ENCODE data around the gene UQCRFS1.

The UQCRFS1 gene

DNA sequence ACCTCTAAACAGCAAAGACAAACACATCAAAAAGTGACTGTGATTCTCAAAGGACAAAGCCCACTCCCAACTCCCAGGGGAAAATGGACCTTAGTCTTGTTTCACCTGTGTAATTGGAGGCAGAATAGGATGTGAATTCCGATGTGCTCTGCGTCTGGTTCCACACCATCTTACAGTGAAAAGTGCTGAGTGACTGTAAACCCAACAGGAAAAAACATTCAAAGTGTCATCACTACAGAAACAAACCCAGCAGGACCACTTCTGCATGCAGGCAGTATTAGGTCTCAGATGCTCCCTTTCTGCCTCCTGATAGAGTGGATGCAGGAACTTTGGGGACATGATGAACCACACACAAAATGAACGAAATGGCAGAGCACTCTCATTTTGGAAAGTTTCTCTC is 6.5 kb downstream of the UQCRFS1 start:
- Mint-ChIP-seq H3K27me3 (ENCODE audit: low read depth) (no peaks in the 10 kb centered on the region), H3K4me3 (no peak overlapping the region), H3K27ac (no peak overlapping the region), H3K9me3 (peaks cover 6% of the 10 kb centered on the region), H3K4me1 (ENCODE audit: low read depth) (peaks cover 24% of the 10 kb centered on the region), H3K36me3 (ENCODE audit: low read depth) (peaks cover 43% of the 10 kb centered on the region)
- no peak for DNase-seq (ENCODE audit: low spot score)

DNA sequence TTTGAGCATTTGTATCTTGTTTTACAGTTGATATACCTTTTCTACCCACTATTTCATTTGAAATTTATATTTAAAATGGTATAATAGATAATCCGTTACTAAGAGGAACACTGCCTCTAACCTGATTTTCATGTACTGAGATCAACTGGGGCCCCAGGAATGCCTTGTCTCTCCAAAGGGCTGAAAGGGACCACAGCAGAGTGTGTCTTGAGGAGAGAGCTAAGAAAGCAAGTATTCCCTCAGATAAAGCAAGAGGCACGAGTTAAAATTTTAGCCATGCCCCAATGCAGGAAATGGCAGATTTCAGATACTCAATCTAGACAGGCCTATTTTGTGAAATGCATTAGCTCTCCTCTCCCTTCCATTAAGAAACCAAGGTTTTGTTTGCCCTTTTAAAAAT is 10.7 kb downstream of the UQCRFS1 start:
- DNase-seq (ENCODE audit: low spot score): no peak
- Mint-ChIP-seq H3K27ac (no peak overlapping the region), H3K36me3 (ENCODE audit: low read depth) (peaks cover 19% of the 10 kb centered on the region), H3K4me1 (ENCODE audit: low read depth) (peaks cover 5% of the 10 kb centered on the region), H3K4me3 (no peak overlapping the region), H3K9me3 (peaks cover 4% of the 10 kb centered on the region), H3K27me3 (ENCODE audit: low read depth) (no peaks in the 10 kb centered on the region)

DNA sequence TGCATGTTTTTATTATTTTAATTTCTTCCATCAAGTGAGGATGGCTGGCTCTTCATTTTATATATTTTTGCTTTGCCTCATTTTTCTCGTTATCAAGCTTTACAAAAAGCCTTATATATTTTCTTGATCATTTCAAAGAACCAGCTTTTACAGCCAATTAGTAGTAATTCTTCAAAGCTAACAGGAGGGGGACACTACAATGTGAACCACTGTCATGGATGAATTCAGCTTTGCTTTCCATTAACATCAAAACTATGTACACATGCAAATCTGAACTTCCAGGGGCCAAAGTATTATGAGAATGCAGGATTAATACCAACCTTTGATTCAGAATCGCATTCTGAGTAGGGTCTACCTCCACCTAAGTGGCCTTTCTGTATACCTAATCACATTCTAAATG is 11.1 kb downstream of the UQCRFS1 start:
- no peak for DNase-seq (ENCODE audit: low spot score)
- H3K4me1 Mint-ChIP-seq (ENCODE audit: low read depth): peaks cover 5% of the 10 kb centered on the region
- H3K27me3 Mint-ChIP-seq (ENCODE audit: low read depth): no peaks in the 10 kb centered on the region
- no peak overlapping the region for H3K4me3 Mint-ChIP-seq
- peaks cover 17% of the 10 kb centered on the region for H3K36me3 Mint-ChIP-seq (ENCODE audit: low read depth)
- no peak overlapping the region for H3K27ac Mint-ChIP-seq
- peaks cover 4% of the 10 kb centered on the region for H3K9me3 Mint-ChIP-seq

DNA sequence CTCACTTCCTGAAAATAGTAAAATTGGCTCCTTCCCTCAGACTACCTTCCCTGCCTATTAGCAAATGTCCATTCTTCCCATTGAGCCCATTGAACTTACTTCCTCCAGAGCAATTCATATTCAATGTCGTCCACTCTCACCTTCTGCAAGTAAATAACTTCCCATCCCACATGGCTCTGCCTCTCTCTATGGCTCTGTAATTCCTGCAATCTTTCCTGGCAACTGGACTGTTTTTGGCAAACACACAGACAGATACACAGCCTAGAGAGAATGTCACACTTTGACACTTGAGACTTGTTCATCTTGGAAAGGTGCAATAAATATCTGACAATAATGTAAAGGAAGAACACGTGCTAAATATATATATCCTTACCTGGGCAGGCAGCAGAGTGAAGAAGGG is 18.3 kb downstream of the UQCRFS1 start:
- no peaks in the 10 kb centered on the region for H3K27me3 Mint-ChIP-seq (ENCODE audit: low read depth)

DNA sequence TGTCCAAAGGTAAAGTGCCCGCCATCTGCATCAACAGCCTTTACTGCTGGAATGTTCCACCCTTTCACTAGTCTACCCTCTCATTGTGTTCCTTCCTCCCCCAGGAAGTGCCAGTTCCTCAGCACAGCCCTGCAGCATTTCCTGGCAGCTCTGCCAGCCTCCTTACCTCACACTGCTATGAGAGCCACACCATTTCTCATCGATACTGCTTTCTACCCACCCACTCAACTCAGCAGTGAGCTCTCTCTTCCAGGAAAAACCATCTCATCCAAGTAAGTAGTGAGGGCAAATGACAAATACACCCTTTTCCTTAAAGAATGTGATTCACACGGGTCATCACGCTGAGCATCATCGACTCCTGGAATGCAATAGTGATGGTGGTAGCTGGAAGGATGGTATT is 19.8 kb downstream of the UQCRFS1 start:
- no peak overlapping the region for H3K4me3 Mint-ChIP-seq
- no peaks in the 10 kb centered on the region for H3K36me3 Mint-ChIP-seq (ENCODE audit: low read depth)
- H3K27ac Mint-ChIP-seq: no peak overlapping the region
- no peak for DNase-seq (ENCODE audit: low spot score)
- H3K27me3 Mint-ChIP-seq (ENCODE audit: low read depth): no peaks in the 10 kb centered on the region
- H3K4me1 Mint-ChIP-seq (ENCODE audit: low read depth): peaks cover 4% of the 10 kb centered on the region
- H3K9me3 Mint-ChIP-seq: peaks cover 4% of the 10 kb centered on the region

More for the DNA sequence above, 18.3 kb downstream of the UQCRFS1 start:
- H3K36me3 Mint-ChIP-seq (ENCODE audit: low read depth): no peaks in the 10 kb centered on the region
- peaks cover 4% of the 10 kb centered on the region for H3K4me1 Mint-ChIP-seq (ENCODE audit: low read depth)
- H3K27ac Mint-ChIP-seq: no peak overlapping the region
- no peak overlapping the region for H3K4me3 Mint-ChIP-seq
- H3K9me3 Mint-ChIP-seq: peaks cover 4% of the 10 kb centered on the region
- no peak for DNase-seq (ENCODE audit: low spot score)

DNA sequence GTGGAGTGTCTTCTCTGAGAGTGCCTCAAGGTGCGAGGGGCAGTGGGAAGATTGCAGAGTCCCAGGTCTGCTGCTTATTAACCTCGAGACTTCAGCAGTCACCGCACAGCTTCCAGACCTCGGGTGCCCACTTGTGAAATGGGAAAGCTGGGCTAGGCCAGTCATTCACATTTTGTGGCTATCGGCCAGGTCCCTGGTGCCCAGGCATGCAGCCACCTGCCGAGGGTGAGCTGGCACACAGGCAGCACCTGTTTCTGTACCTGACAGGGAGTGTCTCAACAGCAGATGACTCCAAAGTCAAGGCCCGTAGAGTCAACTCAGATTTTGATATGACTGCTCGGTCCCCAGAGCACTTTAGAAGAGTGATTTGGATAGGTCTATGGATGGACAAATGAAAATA is 21.9 kb downstream of the UQCRFS1 start:
- no peak for DNase-seq (ENCODE audit: low spot score)
- no peak overlapping the region for H3K27ac Mint-ChIP-seq
- H3K27me3 Mint-ChIP-seq (ENCODE audit: low read depth): no peaks in the 10 kb centered on the region
- H3K36me3 Mint-ChIP-seq (ENCODE audit: low read depth): no peaks in the 10 kb centered on the region
- no peaks in the 10 kb centered on the region for H3K9me3 Mint-ChIP-seq
- H3K4me1 Mint-ChIP-seq (ENCODE audit: low read depth): peaks cover 4% of the 10 kb centered on the region
- no peak overlapping the region for H3K4me3 Mint-ChIP-seq

DNA sequence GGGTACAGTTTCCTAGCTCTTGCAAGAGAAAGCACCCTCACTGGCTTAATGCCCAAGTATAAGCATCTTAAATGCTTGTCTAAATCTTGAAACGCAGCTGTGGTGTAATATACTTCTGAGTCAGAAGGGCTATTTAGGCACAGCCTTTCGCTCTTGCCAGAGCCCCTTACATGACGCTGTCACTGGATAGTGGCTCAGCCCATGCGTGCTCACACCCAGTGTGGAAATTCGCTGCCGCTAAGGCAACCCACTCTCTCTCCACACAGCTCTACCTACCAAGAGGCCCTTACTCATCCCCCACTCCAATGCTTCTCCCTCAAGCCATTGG is 24.0 kb downstream of the UQCRFS1 start:
- no peaks in the 10 kb centered on the region for H3K27me3 Mint-ChIP-seq (ENCODE audit: low read depth)
- no peak overlapping the region for H3K4me3 Mint-ChIP-seq
- H3K36me3 Mint-ChIP-seq (ENCODE audit: low read depth): no peaks in the 10 kb centered on the region
- peaks cover 4% of the 10 kb centered on the region for H3K4me1 Mint-ChIP-seq (ENCODE audit: low read depth)
- no peak overlapping the region for H3K27ac Mint-ChIP-seq
- no peak for DNase-seq (ENCODE audit: low spot score)
- no peaks in the 10 kb centered on the region for H3K9me3 Mint-ChIP-seq

DNA sequence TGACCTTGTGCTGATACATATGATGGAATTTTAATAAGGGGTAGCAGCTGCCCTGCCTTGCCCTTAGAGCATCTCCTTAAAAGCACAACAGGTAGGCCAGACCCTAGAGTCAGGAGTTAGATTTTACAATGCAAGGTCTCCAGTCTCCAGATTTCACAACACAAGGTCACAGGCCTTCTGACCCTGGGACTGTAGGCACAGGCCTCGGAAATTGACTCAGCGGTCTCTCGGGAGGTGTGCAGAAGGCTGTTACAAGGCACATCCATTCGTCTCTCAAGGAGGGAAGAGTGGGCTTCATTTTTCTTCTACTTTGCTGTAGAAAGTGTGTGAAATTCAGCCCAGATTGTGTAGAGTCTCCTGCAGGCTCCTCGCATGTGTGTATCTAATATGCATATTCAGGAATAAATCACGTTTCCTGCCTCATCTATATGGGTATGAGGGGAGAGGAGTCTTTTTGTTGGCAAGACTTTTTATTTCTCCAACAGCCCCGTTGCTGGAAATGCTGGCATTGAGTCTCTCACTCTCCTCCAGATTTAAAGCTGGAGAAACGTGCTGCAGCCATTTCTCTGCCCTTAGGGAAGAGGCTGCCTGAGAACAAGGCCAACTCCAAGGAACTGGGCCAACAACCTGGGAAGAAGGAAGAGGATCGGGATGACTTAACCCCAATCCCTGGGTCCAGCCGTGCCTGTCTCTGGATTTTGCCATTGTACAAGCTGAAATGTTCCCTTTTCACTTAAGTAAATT is 24.5 kb downstream of the UQCRFS1 start:
- H3K4me1 Mint-ChIP-seq (ENCODE audit: low read depth): peaks cover 4% of the 10 kb centered on the region
- no peaks in the 10 kb centered on the region for H3K27me3 Mint-ChIP-seq (ENCODE audit: low read depth)
- no peaks in the 10 kb centered on the region for H3K36me3 Mint-ChIP-seq (ENCODE audit: low read depth)
- DNase-seq (ENCODE audit: low spot score): no peak
- H3K4me3 Mint-ChIP-seq: no peak overlapping the region
- no peak overlapping the region for H3K27ac Mint-ChIP-seq
- no peaks in the 10 kb centered on the region for H3K9me3 Mint-ChIP-seq

DNA sequence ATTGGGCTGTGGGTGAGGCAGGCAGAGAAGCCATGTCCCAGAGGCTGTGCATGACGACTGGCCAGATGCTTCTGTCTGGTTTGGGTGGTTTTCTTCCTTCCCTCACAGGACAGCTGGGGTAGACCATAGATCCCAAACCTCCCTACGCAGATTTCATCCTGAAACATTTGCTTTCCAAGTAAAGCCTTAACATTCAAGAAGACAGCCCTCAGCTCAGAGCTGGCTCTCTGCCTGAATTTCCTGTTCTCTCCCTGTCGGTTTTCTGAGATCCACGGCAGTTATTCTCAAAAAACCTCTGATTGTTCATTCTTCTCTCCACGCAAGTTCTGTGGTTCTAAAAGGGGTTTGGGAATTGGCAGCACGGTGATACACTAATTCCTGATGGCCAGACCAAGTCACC is 25.3 kb downstream of the UQCRFS1 start:
- H3K4me3 Mint-ChIP-seq: no peak overlapping the region
- DNase-seq (ENCODE audit: low spot score): no peak
- H3K9me3 Mint-ChIP-seq: no peaks in the 10 kb centered on the region
- H3K36me3 Mint-ChIP-seq (ENCODE audit: low read depth): no peaks in the 10 kb centered on the region
- H3K27ac Mint-ChIP-seq: no peak overlapping the region
- no peaks in the 10 kb centered on the region for H3K4me1 Mint-ChIP-seq (ENCODE audit: low read depth)
- no peaks in the 10 kb centered on the region for H3K27me3 Mint-ChIP-seq (ENCODE audit: low read depth)

DNA sequence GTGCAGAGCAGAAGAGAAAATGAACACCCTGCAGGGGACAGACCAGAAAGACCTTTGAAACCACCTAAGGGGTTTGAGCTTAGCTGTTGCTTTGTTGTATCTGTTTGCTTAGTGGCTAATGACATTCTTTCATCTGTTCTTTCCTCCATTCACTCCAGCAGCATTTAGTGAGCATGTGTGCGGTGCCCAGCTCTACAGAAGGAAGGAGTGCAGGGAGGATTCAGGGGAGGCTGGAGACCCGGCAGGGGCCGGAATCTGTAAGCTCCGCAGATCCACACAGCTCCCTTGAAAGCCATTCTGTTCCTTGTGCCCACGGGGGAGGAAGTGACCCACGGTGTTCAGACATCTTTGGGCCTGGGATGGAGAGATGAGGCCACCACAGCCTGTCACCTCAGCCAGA is 27.5 kb downstream of the UQCRFS1 start:
- Mint-ChIP-seq H3K27me3 (ENCODE audit: low read depth) (no peaks in the 10 kb centered on the region), H3K4me1 (ENCODE audit: low read depth) (no peaks in the 10 kb centered on the region), H3K9me3 (no peaks in the 10 kb centered on the region), H3K4me3 (no peak overlapping the region), H3K36me3 (ENCODE audit: low read depth) (no peaks in the 10 kb centered on the region), H3K27ac (no peak overlapping the region)
- no peak for DNase-seq (ENCODE audit: low spot score)

DNA sequence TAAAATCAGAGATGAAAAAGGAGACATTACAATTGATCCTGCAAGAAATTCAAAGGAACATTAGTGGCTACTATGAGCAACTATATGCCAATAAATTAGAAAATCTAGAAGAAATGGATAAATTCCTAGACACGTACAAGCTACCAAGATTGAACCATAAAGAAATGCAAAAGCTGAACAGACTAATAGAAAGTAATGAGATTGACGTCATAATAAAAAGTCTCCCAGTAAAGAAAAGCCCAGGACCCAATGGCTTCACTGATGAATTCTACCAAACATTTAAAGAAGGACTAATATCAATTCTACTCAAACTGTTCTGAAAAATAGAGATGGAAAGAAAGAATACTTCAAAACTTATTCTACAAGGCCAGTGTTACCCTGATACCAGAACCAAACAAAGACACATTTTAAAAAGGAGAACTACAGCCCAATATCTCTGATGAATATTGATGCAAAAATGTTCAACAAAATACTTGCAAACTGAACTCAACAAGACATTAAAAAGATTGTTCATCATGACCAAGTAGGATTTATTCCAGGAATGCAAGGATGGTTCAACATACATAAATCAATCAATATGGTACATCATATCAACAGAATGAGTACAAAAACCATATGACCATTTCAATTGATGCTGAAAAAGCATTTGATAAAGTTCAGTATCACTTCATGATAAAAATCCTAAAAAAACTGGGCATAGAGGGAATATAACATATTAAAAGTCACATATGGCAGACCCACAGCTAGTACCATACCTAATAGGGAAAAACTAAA is 35.8 kb downstream of the UQCRFS1 start:
- H3K4me1 Mint-ChIP-seq (ENCODE audit: low read depth): no peaks in the 10 kb centered on the region
- no peaks in the 10 kb centered on the region for H3K36me3 Mint-ChIP-seq (ENCODE audit: low read depth)
- H3K4me3 Mint-ChIP-seq: no peak overlapping the region
- DNase-seq (ENCODE audit: low spot score): no peak
- H3K9me3 Mint-ChIP-seq: peaks cover 46% of the 10 kb centered on the region
- H3K27me3 Mint-ChIP-seq (ENCODE audit: low read depth): no peaks in the 10 kb centered on the region
- H3K27ac Mint-ChIP-seq: no peak overlapping the region

DNA sequence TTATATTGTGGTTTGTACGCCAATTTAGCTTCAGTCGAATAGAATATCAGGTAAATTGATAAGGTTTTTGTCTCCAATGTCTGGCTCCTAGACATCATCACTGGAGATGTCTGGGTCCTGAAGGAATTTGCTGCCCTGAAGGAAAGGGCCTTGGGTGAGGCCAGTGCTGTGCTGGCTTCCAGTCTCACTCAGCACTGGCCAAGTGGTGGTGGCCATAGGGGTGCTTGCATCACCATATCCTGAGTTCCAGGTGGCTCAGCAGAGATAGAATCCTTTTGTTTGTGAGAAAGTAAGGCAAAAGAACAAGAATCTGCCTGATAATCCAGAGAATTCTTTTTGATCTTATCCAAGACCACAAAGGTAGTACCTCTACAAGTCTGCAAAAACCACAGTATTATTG is 39.1 kb downstream of the UQCRFS1 start:
- Mint-ChIP-seq H3K27ac (no peak overlapping the region), H3K36me3 (ENCODE audit: low read depth) (no peaks in the 10 kb centered on the region), H3K4me3 (no peak overlapping the region), H3K4me1 (ENCODE audit: low read depth) (peaks cover 4% of the 10 kb centered on the region), H3K27me3 (ENCODE audit: low read depth) (no peaks in the 10 kb centered on the region), H3K9me3 (peaks cover 48% of the 10 kb centered on the region)
- no peak for DNase-seq (ENCODE audit: low spot score)

DNA sequence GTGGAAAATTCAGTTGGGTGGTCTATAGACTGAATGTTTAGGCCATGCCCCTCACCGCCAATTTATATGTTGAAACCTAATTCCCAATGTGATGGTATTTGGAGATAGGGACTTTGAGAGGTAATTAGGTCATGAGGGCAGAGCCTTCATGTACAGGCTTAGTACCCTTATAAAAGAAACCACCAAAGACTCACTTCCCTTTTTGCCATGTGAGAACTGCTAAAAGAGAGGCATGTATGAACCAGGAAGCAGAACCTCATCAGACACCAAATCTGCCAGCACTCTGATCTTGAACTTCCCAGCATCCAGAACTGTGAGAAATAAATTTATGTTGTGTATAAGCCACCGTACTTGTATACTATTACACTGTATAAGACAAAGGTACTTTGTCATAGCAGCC is 40.6 kb downstream of the UQCRFS1 start:
- Mint-ChIP-seq H3K27me3 (ENCODE audit: low read depth) (no peaks in the 10 kb centered on the region), H3K36me3 (ENCODE audit: low read depth) (no peaks in the 10 kb centered on the region), H3K4me3 (no peak overlapping the region), H3K27ac (no peak overlapping the region), H3K9me3 (peaks cover 45% of the 10 kb centered on the region), H3K4me1 (ENCODE audit: low read depth) (peaks cover 4% of the 10 kb centered on the region)
- no peak for DNase-seq (ENCODE audit: low spot score)

DNA sequence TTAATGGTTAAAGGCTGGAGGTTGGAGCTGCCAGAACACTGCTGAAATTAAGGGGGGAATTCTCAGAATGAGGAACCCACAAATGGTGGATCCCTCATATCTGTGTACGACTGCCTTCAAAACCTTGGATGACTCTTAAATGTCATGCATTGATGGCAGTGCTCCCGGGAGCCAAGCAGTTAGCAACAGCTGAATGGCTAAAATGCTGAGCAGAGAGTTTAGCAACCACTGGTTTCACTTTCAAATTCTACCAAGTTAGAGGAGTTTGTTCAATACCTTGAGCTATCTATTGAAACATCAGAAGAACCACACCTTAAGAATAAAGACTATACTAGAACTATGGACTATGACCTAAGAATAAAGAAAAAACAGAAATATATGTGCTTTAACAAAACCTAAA is 41.4 kb downstream of the UQCRFS1 start:
- Mint-ChIP-seq H3K4me1 (ENCODE audit: low read depth) (peaks cover 4% of the 10 kb centered on the region), H3K27ac (no peak overlapping the region), H3K9me3 (peaks cover 38% of the 10 kb centered on the region), H3K27me3 (ENCODE audit: low read depth) (no peaks in the 10 kb centered on the region), H3K36me3 (ENCODE audit: low read depth) (no peaks in the 10 kb centered on the region), H3K4me3 (no peak overlapping the region)
- DNase-seq (ENCODE audit: low spot score): no peak

DNA sequence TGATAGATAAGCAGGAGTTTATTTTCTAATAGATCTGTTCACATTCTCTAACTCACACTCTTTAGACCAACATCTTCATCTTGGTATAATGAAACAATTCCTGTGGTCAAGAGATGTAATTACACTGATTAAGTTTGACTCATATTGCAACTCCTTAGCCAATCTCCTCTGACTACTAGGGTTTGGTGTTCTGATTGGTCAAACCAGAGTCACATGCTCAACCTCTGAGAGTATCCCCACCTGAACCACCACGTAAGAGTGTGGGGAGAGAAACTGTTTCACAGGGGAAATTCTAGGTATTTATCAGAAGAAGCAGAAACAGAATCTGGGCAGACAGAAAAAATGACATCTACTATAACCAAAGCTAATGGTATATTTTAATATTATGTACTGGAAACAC is 42.4 kb downstream of the UQCRFS1 start:
- H3K9me3 Mint-ChIP-seq: peaks cover 28% of the 10 kb centered on the region
- no peak for DNase-seq (ENCODE audit: low spot score)
- no peak overlapping the region for H3K4me3 Mint-ChIP-seq
- H3K36me3 Mint-ChIP-seq (ENCODE audit: low read depth): no peaks in the 10 kb centered on the region
- no peak overlapping the region for H3K27ac Mint-ChIP-seq
- H3K27me3 Mint-ChIP-seq (ENCODE audit: low read depth): no peaks in the 10 kb centered on the region
- peaks cover 4% of the 10 kb centered on the region for H3K4me1 Mint-ChIP-seq (ENCODE audit: low read depth)

All from T-helper 2 cell treated with Interferon-gamma antibody and Interleukin-4, amounts not matched to agents 5 μg/mL and 100 μg/mL, for 36 hours (primary cell).